IPS-20b (cell line): ENCODE results near the gene ETDC.
A peak's percentile ranks its signal among the peaks of the same experiment; 100 is the strongest.
"Not testable (repeated sequence)": the region's sequence is repeated elsewhere in the genome, so short reads cannot be mapped to it uniquely, and the experiment has no call there.

Source experiments
- H3K27ac ChIP-seq: one replicate; pipeline ENCODE4 v1.5.1; 2013; ENCODE audit warnings: low read length
- H3K27me3 ChIP-seq: 2 replicates; pipeline ENCODE4 v1.6.1; 2013; ENCODE audit warnings: mild to moderate bottlenecking, low read length, inconsistent platforms; ENCODE audit not compliant: insufficient read depth
- H3K36me3 ChIP-seq: 2 replicates; pipeline ENCODE4 v1.6.1; 2013; ENCODE audit warnings: low read depth, mild to moderate bottlenecking, inconsistent platforms, low read length, moderate library complexity; ENCODE audit not compliant: insufficient read depth
- H3K4me1 ChIP-seq: 2 replicates; pipeline ENCODE4 v1.6.1; 2013; ENCODE audit warnings: mild to moderate bottlenecking, control low read depth, inconsistent platforms, low read length, moderate library complexity; ENCODE audit not compliant: insufficient read depth
- H3K4me3 ChIP-seq: 2 replicates; pipeline ENCODE4 v1.5.1; 2013; ENCODE audit warnings: mild to moderate bottlenecking, low read length, inconsistent platforms
- H3K9ac ChIP-seq: 2 replicates; pipeline ENCODE4 v1.6.1; 2013; ENCODE audit warnings: low read depth, mild to moderate bottlenecking, inconsistent platforms, low read length, moderate library complexity
- H3K9me3 ChIP-seq: 2 replicates; pipeline ENCODE4 v1.6.1; 2013; ENCODE audit warnings: mild to moderate bottlenecking, low read depth, low read length, inconsistent platforms; ENCODE audit not compliant: insufficient read depth

Gene ETDC

DNA sequence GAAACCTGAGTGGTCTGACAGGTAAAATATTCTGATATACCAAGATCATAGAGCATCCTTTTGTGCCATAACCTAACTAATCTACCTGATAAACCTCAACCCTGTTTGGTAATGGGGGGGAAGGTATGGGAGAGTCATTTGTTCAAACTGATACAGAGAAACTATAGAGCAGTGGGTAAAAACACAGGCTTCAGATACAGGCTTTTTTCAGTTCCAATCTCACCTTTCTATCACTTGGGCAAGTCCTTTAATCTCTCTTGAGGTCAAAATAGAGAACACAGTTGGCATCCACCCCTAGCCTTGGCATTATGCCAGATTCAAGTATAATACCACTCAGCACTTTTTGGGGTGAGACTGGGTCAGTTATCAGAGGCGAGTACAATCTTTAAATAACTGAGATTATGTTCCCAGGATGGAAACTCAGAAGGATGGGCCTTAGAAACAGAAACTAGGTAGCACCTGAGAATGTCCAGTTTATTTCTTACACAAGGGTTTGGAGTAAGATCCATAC, 880 bp upstream of the ETDC start:
- Histone ChIP-seq H3K36me3 (no peaks in the 10 kb centered on the region), H3K4me1 (peaks cover 4% of the 10 kb centered on the region; the same call in 1 of the 2 replicates), H3K4me3 (no peak overlapping the region), H3K27ac (no peak overlapping the region), H3K9ac (no peak overlapping the region), H3K9me3 (no peaks in the 10 kb centered on the region; the same call in 1 of the 2 replicates), H3K27me3 (no peaks in the 10 kb centered on the region)

DNA sequence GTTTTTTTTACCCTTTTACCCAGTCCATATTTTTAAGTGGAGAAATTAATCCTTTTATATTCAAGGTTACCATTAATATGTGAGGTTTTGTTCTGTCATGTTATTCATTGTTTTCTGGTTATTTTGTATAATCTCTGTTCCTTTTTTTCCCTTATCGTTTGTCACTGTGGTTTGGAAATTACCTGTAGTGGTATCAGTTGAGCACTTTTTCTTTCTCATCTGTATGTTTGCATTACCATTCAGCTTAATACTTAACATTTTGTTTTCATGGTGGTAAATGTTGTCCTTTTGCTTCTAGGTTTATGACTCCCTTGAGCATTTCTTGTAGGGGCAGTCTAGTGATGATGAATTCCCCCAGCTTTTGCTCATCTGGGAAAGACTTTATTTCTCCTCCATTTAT, 6.6 kb downstream of the ETDC start:
- no peak overlapping the region for H3K27ac ChIP-seq
- H3K36me3 ChIP-seq, result no peaks in the 10 kb centered on the region
- no peak overlapping the region for H3K9ac ChIP-seq
- H3K4me1 ChIP-seq, result no peaks in the 10 kb centered on the region
- H3K27me3 ChIP-seq, result no peaks in the 10 kb centered on the region
- H3K4me3 ChIP-seq, result no peak overlapping the region
- peaks cover 29% of the 10 kb centered on the region for H3K9me3 ChIP-seq

GRCh38 chrX:135324463-135324862, 15.2 kb downstream of the ETDC start:
- peaks cover 6% of the 10 kb centered on the region; the same call in 1 of the 2 replicates for H3K27me3 ChIP-seq
- H3K36me3 ChIP-seq, result no peaks in the 10 kb centered on the region
- H3K4me3 ChIP-seq, result no peak overlapping the region
- no peaks in the 10 kb centered on the region for H3K4me1 ChIP-seq
- H3K9ac ChIP-seq, result no peak overlapping the region
- H3K27ac ChIP-seq, result no peak overlapping the region
- peaks cover 18% of the 10 kb centered on the region; the same call in 1 of the 2 replicates for H3K9me3 ChIP-seq

- H3K9ac ChIP-seq, H3K27ac ChIP-seq: not testable (repeated sequence)
- H3K9me3 ChIP-seq, result peaks cover 18% of the 10 kb centered on the region; the same call in 1 of the 2 replicates
These were observed 15.9 kb downstream of the ETDC start for GRCh38 chrX:135325036-135325818.

GRCh38 chrX:135327299-135327698, 18.0 kb downstream of the ETDC start:
- Histone ChIP-seq H3K4me1 (peaks cover 8% of the 10 kb centered on the region; the same call in 1 of the 2 replicates), H3K36me3 (no peaks in the 10 kb centered on the region), H3K27me3 (peaks cover 6% of the 10 kb centered on the region; the same call in 1 of the 2 replicates), H3K9ac (no peak overlapping the region), H3K4me3 (no peak overlapping the region), H3K9me3 (peaks cover 6% of the 10 kb centered on the region; the same call in 1 of the 2 replicates), H3K27ac (no peak overlapping the region)

More at GRCh38 chrX:135325036-135325818, 15.9 kb downstream of the ETDC start:
- not testable (repeated sequence) for H3K36me3 ChIP-seq, H3K27me3 ChIP-seq, H3K4me1 ChIP-seq, H3K4me3 ChIP-seq

GRCh38 chrX:135328421-135329005, 19.2 kb downstream of the ETDC start:
- H3K9ac ChIP-seq, result no peak overlapping the region
- peaks cover 8% of the 10 kb centered on the region; the same call in 1 of the 2 replicates for H3K4me1 ChIP-seq
- H3K9me3 ChIP-seq, result no peaks in the 10 kb centered on the region
- no peaks in the 10 kb centered on the region for H3K36me3 ChIP-seq
- no peak overlapping the region for H3K27ac ChIP-seq
- H3K27me3 ChIP-seq, result no peaks in the 10 kb centered on the region; the same call in 1 of the 2 replicates
- no peak overlapping the region for H3K4me3 ChIP-seq

DNA sequence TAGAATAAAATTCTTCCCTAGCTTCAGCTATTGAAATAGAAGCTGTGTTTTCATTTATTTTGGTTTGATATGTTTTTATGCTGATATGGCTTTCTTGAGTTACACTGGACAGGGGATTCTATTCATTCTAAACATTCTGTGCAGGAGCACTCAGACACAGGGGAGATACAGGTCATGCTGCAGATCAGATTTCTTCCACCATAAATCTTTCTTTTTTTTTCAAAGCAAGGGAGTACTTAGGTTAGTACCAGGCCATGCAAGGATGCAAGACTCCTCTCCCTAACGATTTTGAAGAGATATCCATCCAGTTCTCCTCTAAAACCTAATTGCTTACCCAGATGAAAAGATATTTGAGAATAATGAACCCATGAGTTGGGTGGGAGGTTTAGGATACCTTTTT, 21.4 kb downstream of the ETDC start:
- Histone ChIP-seq H3K36me3 (no peaks in the 10 kb centered on the region), H3K27ac (no peak overlapping the region), H3K4me1 (peaks cover 8% of the 10 kb centered on the region; the same call in 1 of the 2 replicates), H3K9ac (no peak overlapping the region), H3K27me3 (no peaks in the 10 kb centered on the region), H3K4me3 (no peak overlapping the region), H3K9me3 (no peaks in the 10 kb centered on the region)

DNA sequence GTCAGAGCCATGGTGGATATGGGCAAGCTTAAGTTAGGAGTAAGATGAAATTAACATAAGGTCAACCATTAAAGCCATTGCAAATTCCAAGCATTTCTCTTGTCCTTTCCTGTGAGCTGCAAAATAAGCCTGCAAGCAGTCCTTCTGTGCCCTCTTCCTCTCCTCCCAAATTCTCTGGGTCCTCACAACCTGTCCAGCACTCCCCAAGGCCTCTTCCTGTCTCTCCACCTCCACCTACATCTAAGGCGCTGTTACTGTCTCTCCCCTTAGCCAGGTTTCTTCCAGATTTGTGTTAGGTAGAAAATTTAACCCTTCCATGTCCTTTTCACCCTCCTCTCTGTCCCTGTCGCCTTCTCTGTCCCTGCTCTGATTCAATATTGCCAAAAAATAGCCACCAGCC, 22.2 kb downstream of the ETDC start:
- Histone ChIP-seq H3K4me3 (no peak overlapping the region), H3K4me1 (peaks cover 8% of the 10 kb centered on the region; the same call in 1 of the 2 replicates), H3K9ac (no peak overlapping the region), H3K27ac (no peak overlapping the region), H3K27me3 (no peaks in the 10 kb centered on the region), H3K9me3 (no peaks in the 10 kb centered on the region), H3K36me3 (no peaks in the 10 kb centered on the region)

DNA sequence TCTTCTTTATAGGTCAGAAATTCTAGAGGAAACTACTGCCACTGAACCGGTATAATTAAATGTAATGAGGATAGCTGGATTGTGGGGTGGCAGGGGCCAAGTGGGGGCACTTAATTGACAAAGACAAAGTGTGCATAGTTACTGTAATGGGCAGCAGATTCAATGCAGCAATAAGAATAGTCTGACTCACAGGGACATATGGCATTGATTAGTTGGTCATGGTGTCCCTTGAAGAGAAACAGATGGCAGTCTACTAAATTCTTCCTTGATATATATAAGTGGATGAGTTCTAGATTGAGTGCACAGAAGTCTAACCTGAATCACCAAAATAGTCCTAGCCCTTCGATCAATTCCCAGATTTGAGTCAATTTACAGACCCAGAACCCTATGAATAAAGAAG, 31.6 kb downstream of the ETDC start:
- Histone ChIP-seq H3K27me3 (no peaks in the 10 kb centered on the region), H3K9me3 (no peaks in the 10 kb centered on the region), H3K4me3 (peak overlapping the region; percentile 96), H3K4me1 (peaks cover 4% of the 10 kb centered on the region), H3K36me3 (no peaks in the 10 kb centered on the region), H3K27ac (no peak overlapping the region), H3K9ac (no peak overlapping the region)

DNA sequence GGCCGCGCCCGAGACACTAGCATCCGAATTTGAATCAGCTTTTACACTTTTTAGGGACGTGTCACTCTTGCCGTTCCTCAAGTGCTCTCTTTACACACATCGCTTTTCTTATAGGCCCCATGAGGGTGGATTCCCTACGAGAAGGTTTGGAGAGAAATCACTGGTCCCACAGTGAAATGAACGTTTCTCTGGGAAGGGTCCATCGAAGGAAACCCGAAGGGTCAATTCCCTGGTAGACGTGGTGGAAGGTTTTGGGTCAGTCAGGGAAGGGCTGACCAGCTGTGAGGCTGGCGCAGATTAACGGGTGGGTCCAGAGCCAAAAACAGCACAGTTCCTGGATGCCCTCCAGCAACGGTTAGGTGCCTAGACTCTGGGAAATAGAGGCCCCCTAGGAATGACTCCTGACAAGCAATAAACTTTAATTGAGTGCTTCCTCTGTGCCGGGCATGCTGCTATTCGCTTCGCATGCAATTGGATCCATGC, 35.9 kb downstream of the ETDC start:
- Histone ChIP-seq H3K27ac (no peak overlapping the region), H3K9ac (peak overlapping the region; percentile 73; the same call in 1 of the 2 replicates), H3K36me3 (peaks cover 29% of the 10 kb centered on the region; the same call in 1 of the 2 replicates), H3K4me1 (peaks cover 4% of the 10 kb centered on the region), H3K4me3 (peak overlapping the region; percentile 96), H3K27me3 (no peaks in the 10 kb centered on the region), H3K9me3 (no peaks in the 10 kb centered on the region)

DNA sequence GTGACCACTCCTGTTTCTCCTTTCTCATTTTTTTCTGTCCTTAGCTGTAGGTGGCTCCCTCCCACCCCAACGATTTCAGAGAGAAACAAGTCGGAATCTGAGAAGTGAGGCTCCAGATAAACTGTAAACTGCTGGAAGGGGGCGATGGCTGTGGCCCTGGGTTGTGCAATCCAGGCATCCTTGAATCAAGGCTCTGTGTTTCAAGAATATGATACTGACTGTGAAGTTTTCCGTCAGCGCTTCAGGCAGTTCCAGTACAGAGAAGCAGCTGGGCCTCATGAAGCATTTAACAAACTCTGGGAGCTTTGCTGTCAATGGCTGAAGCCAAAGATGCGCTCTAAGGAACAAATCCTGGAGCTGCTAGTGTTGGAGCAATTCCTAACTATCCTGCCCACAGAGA, 37.7 kb downstream of the ETDC start:
- no peaks in the 10 kb centered on the region for H3K9me3 ChIP-seq
- H3K36me3 ChIP-seq, result peaks cover 41% of the 10 kb centered on the region
- no peaks in the 10 kb centered on the region; the same call in 1 of the 2 replicates for H3K4me1 ChIP-seq
- H3K27me3 ChIP-seq, result no peaks in the 10 kb centered on the region
- no peak overlapping the region for H3K9ac ChIP-seq
- H3K4me3 ChIP-seq, result no peak overlapping the region
- no peak overlapping the region for H3K27ac ChIP-seq
